Stomach (tissue), 9 donors: Measurements from ENCODE around the gene PRDM16. TPM values are rescaled to one million over a fixed set of nuclear protein-coding genes. Genes with fewer than 3 reads are reported as not detected.

Experiments
- DNase-seq, 2 donors: peaks; one replicate each; pipeline versions ENCODE4 v3.0.0 to v3.0.0-alpha.2; 2013 to 2019
- H3K27ac ChIP-seq, 5 donors: fragments of 200-600 bp in 4 of 5; sonication (generic) in 4 of 5; one replicate each; pipeline ENCODE4 v1.5.1; 2013 to 2019; ENCODE audit warnings: mild to moderate bottlenecking in 1 of 5, moderate library complexity in 1 of 5
- H3K27me3 ChIP-seq, 3 donors: fragments of 200-600 bp; sonication (generic); one replicate each; pipeline ENCODE4 v1.5.1; 2017 to 2019; ENCODE audit warnings: mixed run types in 1 of 3
- H3K36me3 ChIP-seq, 4 donors: fragments of 200-600 bp; sonication (generic); 1 replicate in 3 of 4; 2 replicates in 1 of 4; pipeline ENCODE4 v1.5.1; 2016 to 2019
- H3K4me1 ChIP-seq, 4 donors: fragments of 200-600 bp; sonication (generic); one replicate each; pipeline ENCODE4 v1.5.1; 2016 to 2019
- H3K4me3 ChIP-seq, 4 donors: fragments of 200-600 bp; sonication (generic) in 3 of 4; one replicate each; pipeline ENCODE4 v1.5.1; 2016 to 2019; ENCODE audit warnings: mild to moderate bottlenecking in 1 of 4
- H3K9me3 ChIP-seq, 4 donors: fragments of 200-600 bp; sonication (generic); one replicate each; pipeline ENCODE4 v1.5.1; 2016 to 2019
- CTCF ChIP-seq, 7 experiments: fragments of 450-650 bp in 4 of 7; fragments of 200-600 bp in 3 of 7; sonication (generic) in 3 of 7; IDR thresholded peaks; one replicate each; pipeline ENCODE4 v1.5.1; 2016 to 2019; ENCODE audit warnings: antibody characterized with exemption in 7 of 7, control low read depth in 2 of 7, mild to moderate bottlenecking in 1 of 7
- EP300 ChIP-seq: sonication (generic); formaldehyde crosslinking; IDR thresholded peaks from one replicate; pipeline ENCODE4 v1.6.1; 2017; ENCODE audit warnings: antibody characterized with exemption
- POLR2A ChIP-seq, 4 donors: fragments of 450-650 bp; IDR thresholded peaks; one replicate each; pipeline ENCODE4 v1.6.1; 2016; ENCODE audit warnings: antibody characterized with exemption in 4 of 4, control low read depth in 2 of 4, mild to moderate bottlenecking in 1 of 4, moderate library complexity in 1 of 4
- POLR2AphosphoS5 ChIP-seq, 3 donors: sonication (generic); formaldehyde crosslinking; IDR thresholded peaks; one replicate each; pipeline ENCODE4 v1.6.1; 2016; ENCODE audit warnings: antibody characterized with exemption in 3 of 3
- WGBS, 5 donors: extraction: QIAGEN DNeasy Blood & Tissue Kit in 3 of 5; methylation state at CpG; one replicate each; pipeline versions ENCODE4 v1.1.5 to v1.1.7; 2013 to 2018; 5-methylcytosine and 5-hydroxymethylcytosine counted together
- intact Hi-C: fragments of 100-400 bp; cut with DNase I; formaldehyde crosslinking; loops from one replicate; pipeline ENCODE4 v1.15.1; 2023; ENCODE audit warnings: low total_unique reads
- polyA plus RNA-seq, 3 donors: library from polyadenylated mRNA; stranded (reverse); fragments of 200-250 nt; gene quantifications; one replicate each; pipeline ENCODE4 v1.2.3, GENCODE V29; 2013
- total RNA-seq, 5 donors: library from RNA; depleted of rRNA; stranded (reverse); fragments of >200 nt; gene quantifications; one replicate each; pipeline versions ENCODE4 v1.1.0 to v1.2.3, GENCODE V29; 2014 to 2016
- donor health status: healthy with polysubstance abuse.
- donor health status: Bipolar disorder and iron deficiency.
- donor health status: healthy.

The PRDM16 gene
- total and polyA plus RNA-seq, 8 donors = 0.29 to 222 (median 15.8) TPM

GRCh38 chr1:3114131-3114744, 45.2 kb downstream of the PRDM16 start:
- Histone ChIP-seq H3K9me3 (no peaks in the 10 kb centered on the region), H3K4me1 (peaks cover 3 to 38% (median 24%) of the 10 kb centered on the region in 4 donors), H3K27ac (no peak overlapping the region), H3K27me3 (peaks cover 0 to 8% (median 0%) of the 10 kb centered on the region in 3 donors), H3K36me3 (no peaks in the 10 kb centered on the region), H3K4me3 (no peak overlapping the region)
- no peak for DNase-seq
- 84 to 94% (median 91%) methylated on average over 47 to 49 of the region's 49 CpGs for WGBS, 5 donors
- TF ChIP-seq POLR2AphosphoS5 (IDR thresholded peaks at IDR 0.05) (no peak), EP300 (no peak), POLR2A (IDR thresholded peaks at IDR 0.05) (no peak), CTCF (IDR thresholded peaks at IDR 0.05) (no peak)
- intact Hi-C loops = no loop called here

- H3K27ac ChIP-seq = no peak overlapping the region
- H3K36me3 ChIP-seq = no peaks in the 10 kb centered on the region
- 69 to 95% (median 77%) methylated on average over 7 to 8 of the region's 8 CpGs for WGBS, 5 donors
- DNase-seq = no peak
- no peak overlapping the region for H3K4me3 ChIP-seq
- no peaks in the 10 kb centered on the region for H3K9me3 ChIP-seq
- TF ChIP-seq POLR2A (IDR thresholded peaks at IDR 0.05) = no peak
- peaks cover 9 to 44% (median 29%) of the 10 kb centered on the region in 4 donors for H3K4me1 ChIP-seq
- H3K27me3 ChIP-seq = peaks cover 0 to 7% (median 0%) of the 10 kb centered on the region in 3 donors
- intact Hi-C loops = no loop called here
Observed at GRCh38 chr1:3114846-3115245, 45.8 kb downstream of the PRDM16 start.

- Histone ChIP-seq H3K27ac (no peak overlapping the region), H3K36me3 (no peaks in the 10 kb centered on the region), H3K4me1 (peaks cover 14 to 50% (median 34%) of the 10 kb centered on the region in 4 donors), H3K4me3 (no peak overlapping the region), H3K27me3 (peaks cover 0 to 7% (median 0%) of the 10 kb centered on the region in 3 donors), H3K9me3 (no peaks in the 10 kb centered on the region)
- WGBS, 5 donors = 68 to 80% (median 73%) methylated on average over 34 to 38 of the region's 38 CpGs
- intact Hi-C loops = no loop called here
- DNase-seq = peak in 1 of 2 donors; percentile 72
- TF ChIP-seq EP300 = no peak
- no peak for TF ChIP-seq CTCF (IDR thresholded peaks at IDR 0.05)
- TF ChIP-seq POLR2AphosphoS5 (IDR thresholded peaks at IDR 0.05) = no peak
- TF ChIP-seq POLR2A (IDR thresholded peaks at IDR 0.05) = no peak
Observed at GRCh38 chr1:3115275-3116149, 46.5 kb downstream of the PRDM16 start.

- WGBS, 5 donors = 84 to 88% (median 85%) methylated on average over 9 to 18 of the region's 18 CpGs
- H3K4me3 ChIP-seq = no peak overlapping the region
- no peaks in the 10 kb centered on the region for H3K36me3 ChIP-seq
- peaks cover 0 to 7% (median 0%) of the 10 kb centered on the region in 3 donors for H3K27me3 ChIP-seq
- peaks cover 14 to 50% (median 35%) of the 10 kb centered on the region in 4 donors for H3K4me1 ChIP-seq
- TF ChIP-seq CTCF (IDR thresholded peaks at IDR 0.05) = no peak
- TF ChIP-seq POLR2A (IDR thresholded peaks at IDR 0.05) = no peak
- TF ChIP-seq EP300 = no peak
- no peak for TF ChIP-seq POLR2AphosphoS5 (IDR thresholded peaks at IDR 0.05)
- no peak overlapping the region for H3K27ac ChIP-seq
- intact Hi-C loops = no loop called here
- H3K9me3 ChIP-seq = no peaks in the 10 kb centered on the region
- DNase-seq = no peak
Observed at GRCh38 chr1:3116150-3116510, 47.1 kb downstream of the PRDM16 start.
